Rectal smooth muscle tissue (tissue), 1 donor: ENCODE results near the gene MUSK.

Experiments used
- H3K27ac ChIP-seq: one replicate; pipeline ENCODE4 v1.7.0; 2013; ENCODE audit warnings: low read depth, low read length, inconsistent platforms
- H3K27me3 ChIP-seq: one replicate; pipeline ENCODE4 v1.7.0; 2013; ENCODE audit warnings: low read length; ENCODE audit not compliant: control insufficient read depth, insufficient read depth
- H3K36me3 ChIP-seq: one replicate; pipeline ENCODE4 v1.7.0; 2013; ENCODE audit warnings: low read length; ENCODE audit not compliant: control insufficient read depth, insufficient read depth
- H3K4me1 ChIP-seq: one replicate; pipeline ENCODE4 v1.7.0; 2013; ENCODE audit warnings: low read length; ENCODE audit not compliant: control insufficient read depth, insufficient read depth
- H3K4me3 ChIP-seq: one replicate; pipeline ENCODE4 v1.7.0; 2013; ENCODE audit warnings: low read length
- H3K9ac ChIP-seq: one replicate; pipeline ENCODE4 v1.7.0; 2013; ENCODE audit warnings: low read length

The MUSK gene

GRCh38 chr9:110668570-110669167 is at the start of gene MUSK:
MUSK (plus strand) TSS chr9:110668791; CDS start chr9:110668905, 114 bp downstream.
- no peaks in the 10 kb centered on the region for H3K27me3 ChIP-seq
- H3K36me3 ChIP-seq = no peaks in the 10 kb centered on the region
- peak within 1 kb of the TSS; percentile 3 for H3K4me3 ChIP-seq
- H3K27ac ChIP-seq = peak within 1 kb of the TSS; percentile 51
- no peak within 1 kb of the TSS for H3K9ac ChIP-seq
- H3K4me1 ChIP-seq = peaks cover 2% of the 10 kb centered on the region

GRCh38 chr9:110619831-110620230 is 48.8 kb upstream of the MUSK start:
- Histone ChIP-seq H3K27me3 (no peaks in the 10 kb centered on the region), H3K4me3 (no peak overlapping the region), H3K36me3 (no peaks in the 10 kb centered on the region), H3K9ac (no peak overlapping the region), H3K27ac (no peak overlapping the region), H3K4me1 (no peaks in the 10 kb centered on the region)

GRCh38 chr9:110620726-110621125 is 47.9 kb upstream of the MUSK start:
- Histone ChIP-seq H3K4me1 (no peaks in the 10 kb centered on the region), H3K36me3 (no peaks in the 10 kb centered on the region), H3K9ac (no peak overlapping the region), H3K27ac (no peak overlapping the region), H3K4me3 (no peak overlapping the region), H3K27me3 (no peaks in the 10 kb centered on the region)

- no peaks in the 10 kb centered on the region for H3K4me1 ChIP-seq
- no peak overlapping the region for H3K4me3 ChIP-seq
- no peak overlapping the region for H3K9ac ChIP-seq
- no peaks in the 10 kb centered on the region for H3K36me3 ChIP-seq
- no peaks in the 10 kb centered on the region for H3K27me3 ChIP-seq
- H3K27ac ChIP-seq = no peak overlapping the region
Measured at GRCh38 chr9:110622368-110622767, 46.2 kb upstream of the MUSK start.

- Histone ChIP-seq H3K9ac (no peak overlapping the region), H3K27ac (no peak overlapping the region), H3K36me3 (no peaks in the 10 kb centered on the region), H3K4me1 (no peaks in the 10 kb centered on the region), H3K4me3 (no peak overlapping the region), H3K27me3 (no peaks in the 10 kb centered on the region)
Measured at GRCh38 chr9:110623462-110624025, 45.0 kb upstream of the MUSK start.

GRCh38 chr9:110626101-110626829 is 42.3 kb upstream of the MUSK start:
- Histone ChIP-seq H3K36me3 (no peaks in the 10 kb centered on the region), H3K27ac (no peak overlapping the region), H3K4me3 (no peak overlapping the region), H3K4me1 (no peaks in the 10 kb centered on the region), H3K27me3 (no peaks in the 10 kb centered on the region), H3K9ac (no peak overlapping the region)

GRCh38 chr9:110635589-110635988 is 33.0 kb upstream of the MUSK start:
- Histone ChIP-seq H3K4me1 (no peaks in the 10 kb centered on the region), H3K36me3 (no peaks in the 10 kb centered on the region), H3K4me3 (no peak overlapping the region), H3K27me3 (no peaks in the 10 kb centered on the region), H3K9ac (no peak overlapping the region), H3K27ac (no peak overlapping the region)

- Histone ChIP-seq H3K4me1 (no peaks in the 10 kb centered on the region), H3K27me3 (no peaks in the 10 kb centered on the region), H3K36me3 (no peaks in the 10 kb centered on the region), H3K27ac (no peak overlapping the region), H3K9ac (no peak overlapping the region), H3K4me3 (no peak overlapping the region)
Measured at GRCh38 chr9:110638381-110638954, 30.1 kb upstream of the MUSK start.

GRCh38 chr9:110640736-110641135 is 27.9 kb upstream of the MUSK start:
- Histone ChIP-seq H3K9ac (no peak overlapping the region), H3K27me3 (no peaks in the 10 kb centered on the region), H3K27ac (no peak overlapping the region), H3K4me3 (no peak overlapping the region), H3K36me3 (no peaks in the 10 kb centered on the region), H3K4me1 (no peaks in the 10 kb centered on the region)

GRCh38 chr9:110641293-110641692 is 27.3 kb upstream of the MUSK start:
- H3K4me1 ChIP-seq = no peaks in the 10 kb centered on the region
- H3K27ac ChIP-seq = no peak overlapping the region
- no peak overlapping the region for H3K4me3 ChIP-seq
- no peak overlapping the region for H3K9ac ChIP-seq
- H3K36me3 ChIP-seq = no peaks in the 10 kb centered on the region
- no peaks in the 10 kb centered on the region for H3K27me3 ChIP-seq

GRCh38 chr9:110648696-110649095 is 19.9 kb upstream of the MUSK start:
- Histone ChIP-seq H3K9ac (no peak overlapping the region), H3K4me3 (no peak overlapping the region), H3K27me3 (no peaks in the 10 kb centered on the region), H3K27ac (no peak overlapping the region), H3K36me3 (no peaks in the 10 kb centered on the region), H3K4me1 (peaks cover 4% of the 10 kb centered on the region)

GRCh38 chr9:110650261-110650660 is 18.3 kb upstream of the MUSK start:
- Histone ChIP-seq H3K27ac (peak overlapping the region; percentile 12), H3K4me1 (peaks cover 4% of the 10 kb centered on the region), H3K4me3 (no peak overlapping the region), H3K36me3 (no peaks in the 10 kb centered on the region), H3K27me3 (no peaks in the 10 kb centered on the region), H3K9ac (no peak overlapping the region)
